K562 (cell line): ENCODE measurements around the gene CRIP1. TPM values are rescaled to one million over a fixed set of nuclear protein-coding genes. Genes with fewer than 3 reads are reported as not detected.
A peak's percentile ranks its signal among the peaks of the same experiment; 100 is the strongest.

Source experiments
- ATF2 ChIP-seq: sonication (generic); formaldehyde crosslinking; IDR thresholded peaks from 2 replicates; pipeline ENCODE4 v1.8.1; 2022; ENCODE audit warnings: missing genetic modification reagents
- CREM ChIP-seq: IDR thresholded peaks from 2 replicates; pipeline ENCODE4 v1.6.1; 2014; ENCODE audit warnings: antibody characterized with exemption, low read depth
- CXXC5 ChIP-seq: fragments of 250-450 bp; sonication (Bioruptor Pico); IDR thresholded peaks from 2 replicates; pipeline ENCODE4 v1.8.0; 2022; ENCODE audit warnings: inconsistent platforms, mild to moderate bottlenecking, moderate library complexity
- NFYB ChIP-seq: IDR thresholded peaks from 2 replicates; pipeline ENCODE4 v1.6.1; 2011; ENCODE audit warnings: mild to moderate bottlenecking, moderate library complexity; ENCODE audit not compliant: insufficient read length; ENCODE audit errors: extremely low read depth
- PBX2 ChIP-seq, 2 experiments: IDR thresholded peaks in 1 of 2; conservative IDR thresholded peaks in 1 of 2; 2 replicates each; pipeline ENCODE4 v1.6.1; 2016; ENCODE audit warnings: low read depth in 2 of 2, mild to moderate bottlenecking in 1 of 2, missing compliant biosample characterization in 1 of 2, missing genetic modification characterization in 1 of 2, moderate library complexity in 1 of 2
- POLR2B ChIP-seq: fragments of 450-650 bp; IDR thresholded peaks from 2 replicates; pipeline ENCODE4 v1.6.1; 2018; ENCODE audit warnings: low read depth; ENCODE audit not compliant: partially characterized antibody
- RAD21 ChIP-seq, 2 experiments: fragments of 250-450 bp in 1 of 2; fragments of 450-650 bp in 1 of 2; sonication (Bioruptor Pico) in 1 of 2; formaldehyde crosslinking in 1 of 2; IDR thresholded peaks in 1 of 2; conservative IDR thresholded peaks in 1 of 2; 2 replicates each; pipeline versions ENCODE4 v1.4.0 to v1.8.0; 2020 to 2022; ENCODE audit warnings: mild to moderate bottlenecking in 2 of 2, moderate library complexity in 1 of 2
- SAFB ChIP-seq: fragments of 200-400 bp; formaldehyde crosslinking; IDR thresholded peaks from 2 replicates; pipeline ENCODE4 v1.6.1; 2017; ENCODE audit warnings: low read depth, low read length, borderline replicate concordance
- SIRT6 ChIP-seq: IDR thresholded peaks from one replicate; pipeline ENCODE4 v1.6.1; 2012; ENCODE audit warnings: low read depth, mild to moderate bottlenecking, control low read depth, inconsistent platforms, low read length, moderate library complexity
- SUPT5H ChIP-seq: fragments of 450-650 bp; IDR thresholded peaks from 2 replicates; pipeline ENCODE4 v1.6.1; 2016
- TARDBP ChIP-seq: fragments of 450-650 bp; IDR thresholded peaks from 2 replicates; pipeline ENCODE4 v1.6.1; 2016
- TCFL5 ChIP-seq: fragments of 250-450 bp; sonication (Bioruptor Pico); conservative IDR thresholded peaks from 2 replicates; pipeline ENCODE4 v1.6.1; 2021; ENCODE audit warnings: mild to moderate bottlenecking, moderate library complexity, matching md5 sums
- XRCC5 ChIP-seq: fragments of 200-400 bp; formaldehyde crosslinking; IDR thresholded peaks from 2 replicates; pipeline ENCODE4 v1.6.1; 2017; ENCODE audit warnings: low read depth, mild to moderate bottlenecking, low read length
- ZBTB33 ChIP-seq: sonication (generic); formaldehyde crosslinking; IDR thresholded peaks from 2 replicates; pipeline ENCODE4 v1.8.1; 2023; ENCODE audit warnings: mild to moderate bottlenecking, missing genetic modification reagents
- ZNF592 ChIP-seq: fragments of 450-650 bp; IDR thresholded peaks from 2 replicates; pipeline ENCODE4 v1.6.1; 2017; ENCODE audit warnings: antibody characterized with exemption, mild to moderate bottlenecking
- polyA plus RNA-seq, 8 experiments: library from polyadenylated mRNA; depleted of rRNA in 4 of 8; stranded (reverse) in 5 of 8; unstranded in 3 of 8; fragments of >200 nt; fragmentation: Nextera tagmentation in 2 of 8; fragmentation: Illumina TruSeq in 1 of 8; extraction: Ambion mirVana in 2 of 8; extraction: Trizol in 1 of 8; gene quantifications; 2 replicates each; pipeline versions ENCODE4 v1.2.1 to v1.2.3, GENCODE V29; 2011 to 2014; ENCODE audit warnings: inconsistent platforms in 1 of 8, missing spikeins in 1 of 8
- total RNA-seq, 7 experiments: library from RNA; depleted of rRNA in 6 of 7; stranded (reverse); fragments of >200 nt in 6 of 7; fragmentation: Illumina TruSeq in 2 of 7; extraction: Trizol in 2 of 7; gene quantifications; 2 replicates each; pipeline versions ENCODE4 v1.2.1 to v1.2.3, GENCODE V29; 2011 to 2021; ENCODE audit warnings: low replicate concordance in 1 of 7

CRIP1 gene
- total and polyA plus RNA-seq, 9 of the 15 experiments (the other 6 are each of a cell fraction or from before 2014, with no cell fraction given) = 0.11 to 0.58 (median 0.14) TPM; not detected in 6

- TF ChIP-seq ZNF592 = peak; percentile 21; the same call in 1 of the 2 replicates
- TF ChIP-seq PBX2 (CRISPR knock-in tag; IDR thresholded peaks at IDR 0.05; ENCODE audit: low read depth) = no peak
- no peak for TF ChIP-seq PBX2 (tag; conservative IDR thresholded peaks at IDR 0.05; ENCODE audit: low read depth)
- TF ChIP-seq TCFL5 = no peak
- no peak for TF ChIP-seq ATF2 (CRISPR knock-in tag)
- peak; percentile 64 for TF ChIP-seq ZBTB33
- no peak for TF ChIP-seq SAFB
- TF ChIP-seq XRCC5 = peak; percentile 97
- TF ChIP-seq RAD21 (CRISPR knock-in tag; conservative IDR thresholded peaks at IDR 0.05 in 1 of 2, IDR thresholded peaks at IDR 0.05 in 1 of 2) = peak; percentile 39 to 68; a peak in 3 of 4 replicates
- TF ChIP-seq POLR2B = peak; percentile 46
- TF ChIP-seq TARDBP = no peak
- TF ChIP-seq CREM = peak; percentile 62; the same call in 1 of the 2 replicates
- peak; percentile 68 for TF ChIP-seq SUPT5H
- TF ChIP-seq SIRT6 = no peak
- TF ChIP-seq CXXC5 (CRISPR knock-in tag) = 0 out of 2 replicates have a peak, but pooled peaks have one; percentile 17
- no peak for TF ChIP-seq NFYB
Measured at GRCh38 chr14:105480807-105481801, 5.6 kb upstream of the CRIP1 start (continued).
